Activated naive CD8-positive, alpha-beta T cell treated with anti-CD3 and anti-CD28 coated beads, Interleukin-2, amount 10 ng/mL, durations not matched to agents 7 days and 5 days (primary cell): ENCODE data around the gene CBLN2. TPM values are rescaled to one million over a fixed set of nuclear protein-coding genes. Genes with fewer than 3 reads are reported as not detected.

Experiments used
- ATAC-seq: fragments of 150-1000 bp; cut with Tn5 transposase; one replicate; pipeline ENCODE4 v1.10.0; 2021; ENCODE audit warnings: low read depth, moderate library complexity
- POLR2A ChIA-PET: fragments of 350-600 bp; sonication (Branson Sonifier 250); formaldehyde crosslinking; loops from one replicate; lab custom pipeline; 2021; ENCODE audit warnings: antibody characterized with exemption; lab: Charles Lee
- DNase-seq: peaks from one replicate; pipeline ENCODE4 v3.0.0; 2021
- H3K27ac Mint-ChIP-seq: one replicate; pipeline ENCODE4 v1.8.0; 2022; ENCODE audit warnings: mild to moderate bottlenecking, mixed read lengths
- H3K27me3 Mint-ChIP-seq: one replicate; pipeline ENCODE4 v1.8.0; 2022; ENCODE audit warnings: mild to moderate bottlenecking, moderate library complexity, mixed read lengths
- H3K36me3 Mint-ChIP-seq: one replicate; pipeline ENCODE4 v1.8.0; 2021; ENCODE audit warnings: mild to moderate bottlenecking, mixed read lengths
- H3K4me1 Mint-ChIP-seq: one replicate; pipeline ENCODE4 v1.8.0; 2021; ENCODE audit warnings: mixed read lengths
- H3K4me3 Mint-ChIP-seq: one replicate; pipeline ENCODE4 v1.8.0; 2022; ENCODE audit warnings: mild to moderate bottlenecking, moderate library complexity, mixed read lengths
- H3K9me3 Mint-ChIP-seq: one replicate; pipeline ENCODE4 v1.8.0; 2021; ENCODE audit warnings: mixed read lengths
- total RNA-seq, 2 experiments: library from RNA; stranded (reverse); gene quantifications; one replicate each; pipeline ENCODE4 v1.2.3, GENCODE V29; 2021

Gene CBLN2
- total RNA-seq, 2 experiments from 2014 or later = not detected

- H3K9me3 Mint-ChIP-seq = no peaks in the 10 kb centered on the region
Measured at GRCh38 chr18:72504866-72505265, 39.3 kb downstream of the CBLN2 start.

DNA sequence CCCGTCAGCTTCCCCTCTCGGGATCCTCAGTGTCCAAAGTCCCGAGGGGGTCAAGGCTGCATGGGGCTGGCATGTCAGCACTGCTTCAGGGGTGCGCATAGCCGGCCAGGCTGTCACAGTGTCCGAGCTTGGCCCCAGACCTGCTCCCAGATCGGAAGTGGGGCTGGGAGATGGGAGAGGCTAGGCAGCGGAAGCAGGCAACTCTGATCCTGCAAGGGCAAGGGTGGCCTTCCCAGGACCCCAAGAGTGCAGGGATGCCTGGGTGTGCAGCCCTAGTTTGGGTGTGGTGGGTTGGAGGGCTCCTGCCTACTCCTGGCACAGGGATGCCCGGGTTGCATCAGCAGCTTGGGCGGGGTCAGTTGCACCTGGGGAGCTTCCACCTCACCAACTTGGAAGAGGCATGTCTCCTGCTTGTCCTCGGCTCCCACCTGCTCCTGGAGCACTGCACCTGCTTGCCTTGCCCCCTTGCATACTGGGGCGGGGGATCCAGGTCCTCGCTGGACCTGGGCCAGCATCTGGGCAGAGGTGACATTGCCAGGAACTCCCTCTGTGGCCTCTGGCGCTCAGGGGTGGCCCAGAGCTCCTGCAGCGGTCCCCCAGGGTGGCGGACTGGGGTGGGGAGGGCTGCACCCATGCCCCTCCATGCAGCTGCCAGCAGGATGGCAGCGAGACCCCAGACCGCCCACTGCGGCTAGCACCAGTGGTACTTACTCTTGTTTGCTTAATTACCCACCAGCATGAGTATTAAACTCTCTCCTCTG lies 41.3 kb downstream of the CBLN2 start:
- Mint-ChIP-seq H3K27ac (no peak overlapping the region), H3K4me3 (no peak overlapping the region), H3K27me3 (no peaks in the 10 kb centered on the region), H3K36me3 (no peaks in the 10 kb centered on the region), H3K4me1 (no peaks in the 10 kb centered on the region), H3K9me3 (no peaks in the 10 kb centered on the region)
- DNase-seq = no peak
- POLR2A ChIA-PET = no interaction called here
- ATAC-seq = no peak

More at GRCh38 chr18:72504866-72505265, 39.3 kb downstream of the CBLN2 start:
- Mint-ChIP-seq H3K36me3 (no peaks in the 10 kb centered on the region), H3K4me1 (no peaks in the 10 kb centered on the region), H3K4me3 (no peak overlapping the region), H3K27me3 (no peaks in the 10 kb centered on the region), H3K27ac (no peak overlapping the region)
- ATAC-seq = no peak
- DNase-seq = no peak
- POLR2A ChIA-PET = no interaction called here

DNA sequence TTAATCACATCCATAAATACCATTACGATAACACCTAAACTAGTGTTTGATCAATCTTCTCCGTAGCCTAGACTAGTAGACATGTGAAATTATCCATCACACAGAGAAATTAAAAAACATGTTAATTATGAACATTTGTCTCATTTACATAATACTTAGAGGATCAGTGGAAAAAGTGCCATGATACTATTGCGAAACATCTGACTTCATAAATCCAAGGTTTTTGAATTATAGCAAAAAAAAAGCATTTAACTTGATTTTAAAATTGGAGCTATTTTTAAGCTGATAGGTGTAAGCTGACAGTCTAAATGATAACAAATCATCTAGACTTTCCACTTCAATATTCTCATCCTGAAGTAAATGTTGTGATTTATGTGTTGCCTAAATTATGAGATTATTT lies 51.6 kb downstream of the CBLN2 start:
- ATAC-seq (no peak), DNase-seq (no peak)
- no peak overlapping the region for H3K4me3 Mint-ChIP-seq
- H3K9me3 Mint-ChIP-seq = no peaks in the 10 kb centered on the region
- H3K27ac Mint-ChIP-seq = no peak overlapping the region
- H3K27me3 Mint-ChIP-seq = no peaks in the 10 kb centered on the region
- POLR2A ChIA-PET = no interaction called here
- no peaks in the 10 kb centered on the region for H3K36me3 Mint-ChIP-seq
- no peaks in the 10 kb centered on the region for H3K4me1 Mint-ChIP-seq
